C4-2B (cell line): ENCODE measurements around the gene KCNMA1.
A peak's percentile ranks its signal among the peaks of the same experiment; 100 is the strongest.

Experiments used
- H3K27ac ChIP-seq: fragments of 450-650 bp; 2 replicates; pipeline ENCODE4 v1.5.1; 2017
- CTCF ChIP-seq: fragments of 450-650 bp; conservative IDR thresholded peaks from 2 replicates; pipeline ENCODE4 v1.5.1; 2017; ENCODE audit warnings: mild to moderate bottlenecking
- ZFX ChIP-seq: fragments of 450-650 bp; IDR thresholded peaks from 2 replicates; pipeline ENCODE4 v1.6.1; 2017

Gene KCNMA1

DNA sequence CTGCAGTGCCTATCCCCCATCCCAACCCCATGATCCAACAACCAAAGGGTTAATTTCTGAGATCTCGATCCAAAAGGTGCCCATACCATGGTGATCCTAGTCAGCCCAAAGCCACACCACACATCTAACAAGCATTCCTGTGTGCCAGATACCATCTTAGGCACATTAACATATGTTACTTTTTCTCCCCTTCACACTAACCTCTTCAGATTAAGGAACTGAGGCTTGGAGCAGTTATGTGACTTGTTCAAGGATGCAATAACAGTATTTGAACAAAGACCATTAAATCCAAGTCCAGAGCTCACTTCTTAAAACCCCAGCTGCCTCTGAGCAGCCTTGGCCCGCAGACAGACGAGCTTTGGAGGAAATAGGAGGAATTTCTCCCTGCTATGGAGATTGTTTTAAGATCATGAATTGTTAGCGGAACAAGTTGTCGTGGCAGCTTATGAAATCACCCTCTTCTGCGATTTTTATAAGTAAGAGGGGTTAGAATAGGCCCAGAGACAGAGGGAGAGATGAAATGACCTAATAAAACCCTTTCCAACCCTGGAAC lies 327.2 kb downstream of the KCNMA1 start:
- no peak for TF ChIP-seq CTCF
- TF ChIP-seq ZFX = no peak
- no peak overlapping the region for H3K27ac ChIP-seq

DNA sequence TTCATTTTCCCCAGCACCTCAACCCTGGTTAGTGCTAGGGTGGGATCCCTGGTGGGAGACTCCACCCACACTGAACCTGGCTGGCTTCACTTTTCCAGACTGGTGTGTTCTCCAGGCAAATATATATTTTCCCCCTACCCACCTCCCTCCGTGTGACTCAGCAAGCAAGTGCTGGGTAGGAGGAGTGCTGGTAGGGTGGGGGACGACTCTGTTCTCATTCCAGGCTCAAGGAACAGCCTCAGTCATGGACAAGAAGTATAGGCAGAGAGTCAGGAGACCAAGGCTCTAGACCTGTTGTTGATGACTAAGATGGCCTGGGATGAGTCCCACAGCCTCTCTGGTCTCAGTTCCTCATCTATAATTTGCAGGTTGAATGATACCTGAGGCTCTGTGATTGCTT lies 328.1 kb downstream of the KCNMA1 start:
- TF ChIP-seq ZFX = no peak
- no peak for TF ChIP-seq CTCF
- no peak overlapping the region for H3K27ac ChIP-seq

DNA sequence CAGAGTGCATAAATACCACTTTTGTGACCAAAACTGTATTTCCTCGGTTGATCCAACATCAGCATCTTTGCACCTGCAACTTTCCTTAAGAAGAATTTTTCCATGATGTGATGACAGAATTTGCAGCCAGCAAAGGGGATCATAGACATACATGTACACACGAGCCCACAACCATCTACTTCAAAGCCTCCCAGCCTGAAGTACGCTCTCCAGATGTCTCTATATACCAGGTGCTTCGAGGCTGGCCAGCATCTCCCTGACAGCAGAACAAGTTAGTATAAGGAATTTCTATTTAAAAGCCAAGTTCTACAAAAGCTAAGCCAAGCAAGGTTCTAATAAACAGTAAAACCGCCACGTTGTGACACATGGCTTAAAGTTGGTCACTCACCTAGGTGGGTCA lies 328.5 kb downstream of the KCNMA1 start:
- H3K27ac ChIP-seq = no peak overlapping the region
- no peak for TF ChIP-seq ZFX
- TF ChIP-seq CTCF = no peak

GRCh38 chr10:77308084-77308732 lies 329.4 kb downstream of the KCNMA1 start:
- no peak overlapping the region for H3K27ac ChIP-seq
- TF ChIP-seq ZFX (no peak), CTCF (no peak)

- peak overlapping the region; percentile 87; the same call in 1 of the 2 replicates for H3K27ac ChIP-seq
- TF ChIP-seq ZFX (no peak), CTCF (no peak)
These were observed 330.9 kb downstream of the KCNMA1 start for GRCh38 chr10:77306666-77307065.

DNA sequence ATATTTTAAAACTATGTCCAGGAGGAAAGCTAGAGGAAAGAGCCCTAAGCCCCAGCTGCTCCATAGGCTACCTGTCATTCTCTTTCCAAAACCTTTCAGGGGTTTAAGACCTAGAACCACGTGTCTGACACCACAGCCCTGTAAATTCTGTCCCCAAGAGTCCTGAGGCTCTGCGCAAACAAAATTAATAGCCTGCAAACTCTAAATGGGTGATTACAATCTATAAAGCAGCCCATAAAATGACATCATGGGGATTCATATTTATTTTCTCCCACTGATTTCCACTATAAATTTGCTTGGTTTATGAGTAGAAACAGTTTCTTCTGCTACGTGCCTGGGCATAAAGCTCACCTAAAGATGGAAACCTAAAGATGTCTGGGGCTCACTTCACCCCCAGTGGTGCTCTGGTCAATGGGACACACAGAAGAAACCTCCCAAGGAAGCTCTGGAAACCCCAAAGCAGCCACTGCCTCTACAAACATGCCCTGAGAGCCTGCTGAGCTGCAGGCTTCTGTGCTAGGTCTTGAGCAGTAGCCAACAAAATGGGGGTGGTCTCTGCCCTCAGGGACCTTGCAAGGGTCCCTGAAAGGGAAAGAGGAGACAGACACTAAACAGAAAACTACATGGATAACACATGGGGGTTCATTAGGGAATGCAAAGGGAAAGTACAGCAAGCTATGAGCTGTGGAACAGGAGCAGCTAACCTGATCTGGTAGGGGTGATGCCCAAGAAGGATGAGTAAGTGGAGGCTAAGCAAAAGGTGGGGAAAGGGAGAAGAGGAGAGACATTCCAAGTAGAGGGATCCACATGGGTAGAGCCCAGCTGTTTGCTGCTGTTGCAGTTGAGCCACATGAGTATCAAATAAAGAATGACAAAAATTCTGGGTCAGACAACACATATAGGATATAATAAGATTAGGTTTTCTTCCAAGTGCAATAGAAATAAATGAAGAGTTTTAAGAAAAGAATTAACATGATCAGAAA lies 331.7 kb downstream of the KCNMA1 start:
- H3K27ac ChIP-seq = peak overlapping the region; percentile 87
- TF ChIP-seq ZFX (no peak), CTCF (no peak)

GRCh38 chr10:77304192-77304591 lies 333.4 kb downstream of the KCNMA1 start:
- peak overlapping the region; percentile 87 for H3K27ac ChIP-seq

More at GRCh38 chr10:77304192-77304591, 333.4 kb downstream of the KCNMA1 start:
- TF ChIP-seq CTCF (no peak), ZFX (no peak)
